HepG2 (cell line): Measurements from ENCODE around the gene UBAC1. TPM values are rescaled to one million over a fixed set of nuclear protein-coding genes. Genes with fewer than 3 reads are reported as not detected.
A peak's percentile ranks its signal among the peaks of the same experiment; 100 is the strongest.

ENCODE experiments used
- CENPX ChIP-seq: sonication (generic); formaldehyde crosslinking; IDR thresholded peaks from 2 replicates; pipeline ENCODE4 v1.9.0; 2021; ENCODE audit warnings: mild to moderate bottlenecking, missing genetic modification reagents, moderate library complexity
- DPF2 ChIP-seq: sonication (generic); formaldehyde crosslinking; IDR thresholded peaks from 2 replicates; pipeline ENCODE4 v1.4.0; 2020; ENCODE audit warnings: mild to moderate bottlenecking, low read depth, missing genetic modification reagents, borderline replicate concordance
- ELF3 ChIP-seq: IDR thresholded peaks from 2 replicates; pipeline ENCODE4 v1.6.1; 2016; ENCODE audit warnings: missing genetic modification reagents, missing compliant biosample characterization
- FOSL2 ChIP-seq: sonication (generic); formaldehyde crosslinking; IDR thresholded peaks from 2 replicates; pipeline ENCODE4 v1.4.0; 2020; ENCODE audit warnings: missing genetic modification reagents
- FOXK2 ChIP-seq: fragments of 450-650 bp; IDR thresholded peaks from 2 replicates; pipeline ENCODE4 v1.6.1; 2016
- HDAC1 ChIP-seq: sonication (generic); formaldehyde crosslinking; IDR thresholded peaks from 2 replicates; pipeline ENCODE4 v1.5.1; 2020; ENCODE audit warnings: mild to moderate bottlenecking, missing genetic modification reagents
- KLF12 ChIP-seq: sonication (generic); formaldehyde crosslinking; IDR thresholded peaks from 2 replicates; pipeline ENCODE4 v1.4.0; 2020; ENCODE audit warnings: missing genetic modification reagents, borderline replicate concordance
- ZBTB37 ChIP-seq: sonication (generic); formaldehyde crosslinking; IDR thresholded peaks from 2 replicates; pipeline ENCODE4 v1.4.0; 2020; ENCODE audit warnings: mild to moderate bottlenecking, missing genetic modification reagents
- ZNF543 ChIP-seq: sonication (generic); formaldehyde crosslinking; IDR thresholded peaks from 2 replicates; pipeline ENCODE4 v1.4.0; 2020; ENCODE audit warnings: mild to moderate bottlenecking, missing genetic modification reagents
- ZNF563 ChIP-seq: sonication (generic); formaldehyde crosslinking; IDR thresholded peaks from 2 replicates; pipeline ENCODE4 v1.8.0; 2022; ENCODE audit warnings: mild to moderate bottlenecking, moderate library complexity, missing genetic modification reagents
- ZNF574 ChIP-seq: sonication (generic); formaldehyde crosslinking; IDR thresholded peaks from 2 replicates; pipeline ENCODE4 v1.4.0; 2020; ENCODE audit warnings: missing genetic modification reagents
- ZNF788 ChIP-seq: sonication (generic); formaldehyde crosslinking; IDR thresholded peaks from 2 replicates; pipeline ENCODE4 v1.5.0; 2020; ENCODE audit warnings: mild to moderate bottlenecking, missing genetic modification reagents, borderline replicate concordance
- polyA plus RNA-seq, 8 experiments: library from polyadenylated mRNA; depleted of rRNA in 3 of 8; stranded (reverse) in 7 of 8; unstranded in 1 of 8; fragments of >200 nt; fragmentation: Illumina TruSeq in 4 of 8; extraction: Trizol in 4 of 8; gene quantifications; 2 replicates each; pipeline versions ENCODE4 v1.2.1 to v1.2.3, GENCODE V29; 2011 to 2016; ENCODE audit warnings: low read depth in 4 of 8, missing spikeins in 1 of 8, mixed read lengths in 1 of 8; ENCODE audit not compliant: insufficient read depth in 1 of 8
- total RNA-seq, 5 experiments: library from RNA; depleted of rRNA; stranded (reverse); fragments of >200 nt; fragmentation: Illumina TruSeq; extraction: Trizol; gene quantifications; 2 replicates each; pipeline ENCODE4 v1.2.3, GENCODE V29; 2016; ENCODE audit warnings: low read depth in 1 of 5
- TF ChIP-seq, protein P1 (sequence below): sonication (generic); formaldehyde crosslinking; IDR thresholded peaks from 2 replicates; pipeline ENCODE4 v1.5.1; 2020; ENCODE audit warnings: mild to moderate bottlenecking, missing genetic modification reagents, borderline replicate concordance
- TF ChIP-seq, protein P2 (sequence below): sonication (generic); formaldehyde crosslinking; IDR thresholded peaks from 2 replicates; pipeline ENCODE4 v1.9.0; 2022; ENCODE audit warnings: missing genetic modification reagents, mild to moderate bottlenecking, borderline replicate concordance
- TF ChIP-seq, protein P3 (sequence below): sonication (generic); formaldehyde crosslinking; conservative IDR thresholded peaks from 2 replicates; pipeline ENCODE4 v1.8.1; 2023; ENCODE audit warnings: missing genetic modification reagents

Gene UBAC1
- total and polyA plus RNA-seq, 2 of the 13 experiments (the other 11 are each of a cell fraction or from before 2014, with no cell fraction given): 32.2 to 34.1 TPM

DNA sequence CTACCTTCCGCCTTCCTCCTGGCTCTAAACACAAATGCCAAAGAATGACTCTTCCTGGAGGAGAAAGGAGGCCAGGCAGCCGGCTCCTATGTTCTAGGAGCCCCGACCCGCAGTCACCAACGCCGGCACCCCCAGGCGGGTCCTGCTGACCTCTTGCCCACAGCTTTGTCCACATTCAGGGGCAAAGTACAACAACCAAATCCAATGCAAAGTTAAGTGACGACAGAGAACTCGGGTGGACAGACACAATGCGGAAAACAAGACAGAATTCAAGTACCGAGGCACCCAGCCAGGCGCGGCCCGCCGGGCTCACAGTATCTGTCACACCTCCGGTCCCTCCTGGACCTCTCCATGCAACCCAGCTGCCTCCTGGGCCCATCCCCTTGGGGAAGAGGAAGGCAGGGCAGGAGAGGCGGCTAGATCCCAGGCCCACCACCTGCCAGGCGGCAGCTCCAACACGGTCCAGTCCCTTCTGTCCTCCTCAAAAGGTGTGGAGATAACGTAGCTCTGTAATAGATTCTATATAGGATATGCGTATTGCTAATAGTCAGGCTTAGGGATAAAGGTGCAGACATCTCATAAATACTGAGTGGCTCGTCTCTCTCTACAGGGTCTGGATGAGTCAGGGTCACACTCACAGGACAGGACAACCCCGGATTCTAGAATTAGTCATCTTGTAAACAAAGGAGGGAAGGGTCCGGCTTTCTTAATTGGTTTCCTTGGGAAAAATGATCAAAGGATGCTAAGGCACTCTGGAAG is 46.9 kb upstream of the UBAC1 start (continued):
- TF ChIP-seq, protein P1, sequence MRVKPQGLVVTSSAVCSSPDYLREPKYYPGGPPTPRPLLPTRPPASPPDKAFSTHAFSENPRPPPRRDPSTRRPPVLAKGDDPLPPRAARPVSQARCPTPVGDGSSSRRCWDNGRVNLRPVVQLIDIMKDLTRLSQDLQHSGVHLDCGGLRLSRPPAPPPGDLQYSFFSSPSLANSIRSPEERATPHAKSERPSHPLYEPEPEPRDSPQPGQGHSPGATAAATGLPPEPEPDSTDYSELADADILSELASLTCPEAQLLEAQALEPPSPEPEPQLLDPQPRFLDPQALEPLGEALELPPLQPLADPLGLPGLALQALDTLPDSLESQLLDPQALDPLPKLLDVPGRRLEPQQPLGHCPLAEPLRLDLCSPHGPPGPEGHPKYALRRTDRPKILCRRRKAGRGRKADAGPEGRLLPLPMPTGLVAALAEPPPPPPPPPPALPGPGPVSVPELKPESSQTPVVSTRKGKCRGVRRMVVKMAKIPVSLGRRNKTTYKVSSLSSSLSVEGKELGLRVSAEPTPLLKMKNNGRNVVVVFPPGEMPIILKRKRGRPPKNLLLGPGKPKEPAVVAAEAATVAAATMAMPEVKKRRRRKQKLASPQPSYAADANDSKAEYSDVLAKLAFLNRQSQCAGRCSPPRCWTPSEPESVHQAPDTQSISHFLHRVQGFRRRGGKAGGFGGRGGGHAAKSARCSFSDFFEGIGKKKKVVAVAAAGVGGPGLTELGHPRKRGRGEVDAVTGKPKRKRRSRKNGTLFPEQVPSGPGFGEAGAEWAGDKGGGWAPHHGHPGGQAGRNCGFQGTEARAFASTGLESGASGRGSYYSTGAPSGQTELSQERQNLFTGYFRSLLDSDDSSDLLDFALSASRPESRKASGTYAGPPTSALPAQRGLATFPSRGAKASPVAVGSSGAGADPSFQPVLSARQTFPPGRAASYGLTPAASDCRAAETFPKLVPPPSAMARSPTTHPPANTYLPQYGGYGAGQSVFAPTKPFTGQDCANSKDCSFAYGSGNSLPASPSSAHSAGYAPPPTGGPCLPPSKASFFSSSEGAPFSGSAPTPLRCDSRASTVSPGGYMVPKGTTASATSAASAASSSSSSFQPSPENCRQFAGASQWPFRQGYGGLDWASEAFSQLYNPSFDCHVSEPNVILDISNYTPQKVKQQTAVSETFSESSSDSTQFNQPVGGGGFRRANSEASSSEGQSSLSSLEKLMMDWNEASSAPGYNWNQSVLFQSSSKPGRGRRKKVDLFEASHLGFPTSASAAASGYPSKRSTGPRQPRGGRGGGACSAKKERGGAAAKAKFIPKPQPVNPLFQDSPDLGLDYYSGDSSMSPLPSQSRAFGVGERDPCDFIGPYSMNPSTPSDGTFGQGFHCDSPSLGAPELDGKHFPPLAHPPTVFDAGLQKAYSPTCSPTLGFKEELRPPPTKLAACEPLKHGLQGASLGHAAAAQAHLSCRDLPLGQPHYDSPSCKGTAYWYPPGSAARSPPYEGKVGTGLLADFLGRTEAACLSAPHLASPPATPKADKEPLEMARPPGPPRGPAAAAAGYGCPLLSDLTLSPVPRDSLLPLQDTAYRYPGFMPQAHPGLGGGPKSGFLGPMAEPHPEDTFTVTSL (CRISPR knock-in tag): peak; percentile 38; the same call in 1 of the 2 replicates
- TF ChIP-seq CENPX (CRISPR knock-in tag) (no peak), ELF3 (CRISPR knock-in tag) (peak; percentile 52; the same call in 1 of the 2 replicates), ZNF543 (CRISPR knock-in tag) (0 out of 2 replicates have a peak, but pooled peaks have one; percentile 33), KLF12 (CRISPR knock-in tag) (no peak), ZBTB37 (CRISPR knock-in tag) (peak; percentile 78), HDAC1 (CRISPR knock-in tag) (no peak; the same call in 1 of the 2 replicates), ZNF574 (CRISPR knock-in tag) (peak; percentile 14; the same call in 1 of the 2 replicates), ZNF563 (CRISPR knock-in tag) (0 out of 2 replicates have a peak, but pooled peaks have one; percentile 27), FOXK2 (no peak), FOSL2 (CRISPR knock-in tag) (peak; percentile 91), ZNF788 (CRISPR knock-in tag) (peak; percentile 52; the same call in 1 of the 2 replicates), DPF2 (CRISPR knock-in tag) (peak; percentile 9; the same call in 1 of the 2 replicates)
- TF ChIP-seq, protein P2, sequence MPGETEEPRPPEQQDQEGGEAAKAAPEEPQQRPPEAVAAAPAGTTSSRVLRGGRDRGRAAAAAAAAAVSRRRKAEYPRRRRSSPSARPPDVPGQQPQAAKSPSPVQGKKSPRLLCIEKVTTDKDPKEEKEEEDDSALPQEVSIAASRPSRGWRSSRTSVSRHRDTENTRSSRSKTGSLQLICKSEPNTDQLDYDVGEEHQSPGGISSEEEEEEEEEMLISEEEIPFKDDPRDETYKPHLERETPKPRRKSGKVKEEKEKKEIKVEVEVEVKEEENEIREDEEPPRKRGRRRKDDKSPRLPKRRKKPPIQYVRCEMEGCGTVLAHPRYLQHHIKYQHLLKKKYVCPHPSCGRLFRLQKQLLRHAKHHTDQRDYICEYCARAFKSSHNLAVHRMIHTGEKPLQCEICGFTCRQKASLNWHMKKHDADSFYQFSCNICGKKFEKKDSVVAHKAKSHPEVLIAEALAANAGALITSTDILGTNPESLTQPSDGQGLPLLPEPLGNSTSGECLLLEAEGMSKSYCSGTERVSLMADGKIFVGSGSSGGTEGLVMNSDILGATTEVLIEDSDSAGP: peak; percentile 32; the same call in 1 of the 2 replicates
- TF ChIP-seq, protein P3, sequence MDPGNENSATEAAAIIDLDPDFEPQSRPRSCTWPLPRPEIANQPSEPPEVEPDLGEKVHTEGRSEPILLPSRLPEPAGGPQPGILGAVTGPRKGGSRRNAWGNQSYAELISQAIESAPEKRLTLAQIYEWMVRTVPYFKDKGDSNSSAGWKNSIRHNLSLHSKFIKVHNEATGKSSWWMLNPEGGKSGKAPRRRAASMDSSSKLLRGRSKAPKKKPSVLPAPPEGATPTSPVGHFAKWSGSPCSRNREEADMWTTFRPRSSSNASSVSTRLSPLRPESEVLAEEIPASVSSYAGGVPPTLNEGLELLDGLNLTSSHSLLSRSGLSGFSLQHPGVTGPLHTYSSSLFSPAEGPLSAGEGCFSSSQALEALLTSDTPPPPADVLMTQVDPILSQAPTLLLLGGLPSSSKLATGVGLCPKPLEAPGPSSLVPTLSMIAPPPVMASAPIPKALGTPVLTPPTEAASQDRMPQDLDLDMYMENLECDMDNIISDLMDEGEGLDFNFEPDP: no peak
